Thoracic aorta (tissue), 2 donors: Measurements from ENCODE around the gene NOP9. TPM values are rescaled to one million over a fixed set of nuclear protein-coding genes. Genes with fewer than 3 reads are reported as not detected.

Experiments used
- ATAC-seq: fragments of 150-250 bp; one replicate; pipeline ENCODE4 v1.8.0; 2017; ENCODE audit warnings: low read depth; ENCODE audit not compliant: insufficient number of reproducible peaks, low FRiP score
- DNase-seq: peaks from one replicate; pipeline ENCODE4 v3.0.0-alpha.2; 2020; ENCODE audit warnings: low spot score
- H3K27ac ChIP-seq, 2 donors: fragments of 200-600 bp; sonication (generic); 1 replicate in 1 of 2; 2 replicates in 1 of 2; pipeline ENCODE4 v1.5.1; 2016; ENCODE audit warnings: mild to moderate bottlenecking in 2 of 2, moderate library complexity in 2 of 2
- H3K27me3 ChIP-seq: fragments of 200-600 bp; sonication (generic); replicated peaks from 2 replicates; pipeline ENCODE4 v1.6.0; 2016; ENCODE audit warnings: mild to moderate bottlenecking; ENCODE audit not compliant: insufficient read depth
- H3K36me3 ChIP-seq: fragments of 200-600 bp; sonication (generic); one replicate; pipeline ENCODE4 v1.5.1; 2016
- H3K4me1 ChIP-seq, 2 donors: fragments of 200-600 bp; sonication (generic); 1 replicate in 1 of 2; 2 replicates in 1 of 2; pipeline versions ENCODE4 v1.5.1 to v1.6.0; 2016; ENCODE audit warnings: low read depth in 2 of 2, mild to moderate bottlenecking in 1 of 2; ENCODE audit not compliant: control insufficient read depth in 1 of 2
- H3K4me3 ChIP-seq: fragments of 200-600 bp; sonication (generic); 2 replicates; pipeline ENCODE4 v1.5.1; 2016; ENCODE audit warnings: mild to moderate bottlenecking
- H3K9me3 ChIP-seq: fragments of 200-600 bp; sonication (generic); 2 replicates; pipeline ENCODE4 v1.5.1; 2016
- total RNA-seq, 2 donors: library from RNA; depleted of rRNA; stranded (reverse); fragments of >200 nt; gene quantifications; one replicate each; pipeline versions ENCODE4 v1.1.0 to v1.2.3, GENCODE V29; 2016
- TF ChIP-seq, protein P1 (sequence below): fragments of 200-600 bp; sonication (generic); IDR thresholded peaks from one replicate; pipeline ENCODE4 v1.5.1; 2019; ENCODE audit warnings: antibody characterized with exemption

The NOP9 gene
- total RNA-seq, 2 donors from 2014 or later, result 15.8 to 19.2 TPM

DNA sequence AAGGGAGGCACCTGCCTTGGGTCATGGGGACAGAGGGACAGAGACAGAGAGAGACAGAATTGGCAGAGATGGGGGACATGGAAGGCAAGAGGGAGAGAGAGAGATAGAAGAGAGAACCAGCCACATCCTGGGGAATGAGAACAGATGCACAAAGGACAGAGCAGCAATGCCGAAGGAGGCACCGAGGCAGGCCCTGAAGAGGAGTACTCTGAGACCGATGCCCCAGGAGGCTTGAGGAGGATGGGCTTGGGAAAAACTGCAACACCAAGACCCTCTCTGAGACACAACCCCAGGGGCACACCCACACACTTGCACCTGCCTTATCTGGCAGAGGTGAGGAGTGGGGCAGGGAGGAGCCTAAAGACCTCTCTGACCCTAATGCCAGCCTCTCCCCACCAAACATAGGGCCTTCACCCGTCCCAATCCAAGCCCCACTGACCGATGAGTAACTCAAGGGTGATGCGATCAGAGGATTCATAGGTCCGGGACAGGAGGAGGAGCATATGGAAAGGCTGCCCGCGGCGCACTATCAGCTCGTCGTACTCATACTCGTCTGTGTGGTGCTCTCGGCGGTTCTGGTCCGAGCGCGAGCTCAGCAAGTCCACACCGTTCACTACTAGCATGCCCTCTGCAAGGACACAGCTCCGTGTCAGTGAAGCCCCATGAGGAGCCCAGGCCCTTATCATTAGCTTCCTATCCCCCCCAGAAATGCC is 38.2 kb upstream of the NOP9 start:
- H3K4me3 ChIP-seq, result no peak overlapping the region
- no peaks in the 10 kb centered on the region for H3K9me3 ChIP-seq
- DNase-seq, result no peak
- H3K27ac ChIP-seq, result no peak overlapping the region
- no peaks in the 10 kb centered on the region for H3K27me3 ChIP-seq
- peaks cover 0 to 8% of the 10 kb centered on the region in 2 donors for H3K4me1 ChIP-seq
- TF ChIP-seq, protein P1, sequence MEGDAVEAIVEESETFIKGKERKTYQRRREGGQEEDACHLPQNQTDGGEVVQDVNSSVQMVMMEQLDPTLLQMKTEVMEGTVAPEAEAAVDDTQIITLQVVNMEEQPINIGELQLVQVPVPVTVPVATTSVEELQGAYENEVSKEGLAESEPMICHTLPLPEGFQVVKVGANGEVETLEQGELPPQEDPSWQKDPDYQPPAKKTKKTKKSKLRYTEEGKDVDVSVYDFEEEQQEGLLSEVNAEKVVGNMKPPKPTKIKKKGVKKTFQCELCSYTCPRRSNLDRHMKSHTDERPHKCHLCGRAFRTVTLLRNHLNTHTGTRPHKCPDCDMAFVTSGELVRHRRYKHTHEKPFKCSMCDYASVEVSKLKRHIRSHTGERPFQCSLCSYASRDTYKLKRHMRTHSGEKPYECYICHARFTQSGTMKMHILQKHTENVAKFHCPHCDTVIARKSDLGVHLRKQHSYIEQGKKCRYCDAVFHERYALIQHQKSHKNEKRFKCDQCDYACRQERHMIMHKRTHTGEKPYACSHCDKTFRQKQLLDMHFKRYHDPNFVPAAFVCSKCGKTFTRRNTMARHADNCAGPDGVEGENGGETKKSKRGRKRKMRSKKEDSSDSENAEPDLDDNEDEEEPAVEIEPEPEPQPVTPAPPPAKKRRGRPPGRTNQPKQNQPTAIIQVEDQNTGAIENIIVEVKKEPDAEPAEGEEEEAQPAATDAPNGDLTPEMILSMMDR, result no peak
- ATAC-seq, result no peak
- H3K36me3 ChIP-seq, result peaks cover 4% of the 10 kb centered on the region

- Histone ChIP-seq H3K27me3 (no peaks in the 10 kb centered on the region), H3K9me3 (no peaks in the 10 kb centered on the region), H3K36me3 (peaks cover 9% of the 10 kb centered on the region), H3K27ac (no peak overlapping the region), H3K4me1 (peaks cover 0 to 8% of the 10 kb centered on the region in 2 donors), H3K4me3 (no peak overlapping the region)
- no peak for ATAC-seq
- no peak for DNase-seq
- TF ChIP-seq, protein P1, result no peak
Observed at GRCh38 chr14:24261969-24262327, 37.7 kb upstream of the NOP9 start.

- ATAC-seq (no peak), DNase-seq (no peak)
- no peaks in the 10 kb centered on the region for H3K27me3 ChIP-seq
- no peaks in the 10 kb centered on the region for H3K9me3 ChIP-seq
- H3K36me3 ChIP-seq, result peaks cover 9% of the 10 kb centered on the region
- TF ChIP-seq, protein P1, result no peak
- H3K4me1 ChIP-seq, result peaks cover 0 to 8% of the 10 kb centered on the region in 2 donors
- no peak within 1 kb of the TSS for H3K4me3 ChIP-seq
- no peak within 1 kb of the TSS for H3K27ac ChIP-seq
Observed at GRCh38 chr14:24262821-24263733, 36.6 kb upstream of the NOP9 start, which contains the start of gene TGM1. Gene TGM1, minus strand, starts transcription at chr14:24263177. Its CDS starts 825 bp downstream, at chr14:24262352.

- Histone ChIP-seq H3K27me3 (no peaks in the 10 kb centered on the region), H3K4me1 (peaks cover 0 to 7% of the 10 kb centered on the region in 2 donors), H3K9me3 (no peaks in the 10 kb centered on the region), H3K4me3 (no peak overlapping the region), H3K36me3 (peaks cover 9% of the 10 kb centered on the region), H3K27ac (no peak overlapping the region)
- no peak for DNase-seq
- TF ChIP-seq, protein P1, result no peak
- ATAC-seq, result no peak
Observed at GRCh38 chr14:24263848-24264247, 35.8 kb upstream of the NOP9 start.

DNA sequence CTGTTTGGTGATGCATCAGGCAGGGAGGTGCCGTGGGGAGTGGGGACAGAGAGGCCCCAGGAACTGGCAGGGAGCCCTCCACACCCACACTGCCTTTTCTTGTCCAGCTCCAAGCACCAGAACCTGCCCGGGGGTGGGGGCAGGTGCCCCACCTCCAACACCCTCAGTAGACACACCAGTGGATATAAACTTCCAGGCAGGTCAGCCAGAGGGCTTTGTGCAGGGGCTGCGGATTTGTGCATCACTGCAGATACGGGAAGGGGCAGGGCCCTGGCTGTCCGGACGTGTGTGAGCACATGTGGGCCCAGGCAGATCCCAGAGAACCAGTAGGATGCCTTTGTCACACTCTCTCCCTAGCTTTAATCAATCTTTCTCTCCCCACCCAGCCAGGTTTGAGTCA is 35.4 kb upstream of the NOP9 start:
- H3K27ac ChIP-seq, result no peak overlapping the region
- no peak for DNase-seq

More for the DNA sequence above, 35.4 kb upstream of the NOP9 start:
- TF ChIP-seq, protein P1, result no peak
- H3K4me3 ChIP-seq, result no peak overlapping the region
- H3K4me1 ChIP-seq, result peaks cover 0 to 3% of the 10 kb centered on the region in 2 donors
- peaks cover 9% of the 10 kb centered on the region for H3K36me3 ChIP-seq
- no peaks in the 10 kb centered on the region for H3K27me3 ChIP-seq
- ATAC-seq, result no peak
- no peaks in the 10 kb centered on the region for H3K9me3 ChIP-seq
